Astrocyte (in vitro differentiated cells and primary cell): Measurements from ENCODE around the gene ME3.

Experiments used
- CTCF ChIP-seq: IDR thresholded peaks from 2 replicates; pipeline ENCODE4 v1.5.1; 2011; ENCODE audit warnings: low read depth, mild to moderate bottlenecking, inconsistent platforms, low read length, moderate library complexity; ENCODE audit not compliant: insufficient read depth
- EZH2 ChIP-seq: IDR thresholded peaks from 2 replicates; pipeline ENCODE4 v1.6.1; 2012; ENCODE audit warnings: mild to moderate bottlenecking, low read length, inconsistent platforms; ENCODE audit not compliant: insufficient read depth

- TF ChIP-seq EZH2, result no peak
- TF ChIP-seq CTCF, result no peak
Observed at GRCh38 chr11:86686531-86686930, 14.1 kb upstream of the ME3 start.
